Hepatocyte (in vitro differentiated cells): ENCODE data around the gene RASSF9. TPM values are rescaled to one million over a fixed set of nuclear protein-coding genes. Genes with fewer than 3 reads are reported as not detected.

Experiments
- DNase-seq: peaks from one replicate; pipeline ENCODE4 v3.0.0-alpha.2; 2016; ENCODE audit warnings: low spot score
- H2AFZ ChIP-seq: fragments of 200-600 bp; sonication (generic); 2 replicates; pipeline ENCODE4 v1.6.0; 2016; ENCODE audit warnings: antibody characterized with exemption, mild to moderate bottlenecking
- H3K27ac ChIP-seq: fragments of 200-600 bp; sonication (generic); 2 replicates; pipeline ENCODE4 v1.5.1; 2016; ENCODE audit warnings: mild to moderate bottlenecking
- H3K27me3 ChIP-seq: fragments of 200-600 bp; sonication (generic); 2 replicates; pipeline ENCODE4 v1.6.1; 2016
- H3K36me3 ChIP-seq: fragments of 200-600 bp; sonication (generic); replicated peaks from 2 replicates; pipeline ENCODE4 v1.5.1; 2016; ENCODE audit warnings: low read depth; ENCODE audit not compliant: insufficient read depth
- H3K4me1 ChIP-seq: fragments of 200-600 bp; sonication (generic); 2 replicates; pipeline ENCODE4 v1.5.1; 2016; ENCODE audit warnings: mild to moderate bottlenecking, moderate library complexity; ENCODE audit not compliant: insufficient read depth
- H3K4me2 ChIP-seq: fragments of 200-600 bp; sonication (generic); 2 replicates; pipeline ENCODE4 v1.6.0; 2016
- H3K4me3 ChIP-seq: fragments of 200-600 bp; sonication (generic); 2 replicates; pipeline ENCODE4 v1.5.1; 2016; ENCODE audit warnings: mild to moderate bottlenecking
- H3K79me2 ChIP-seq: fragments of 200-600 bp; sonication (generic); 2 replicates; pipeline ENCODE4 v1.6.0; 2017; ENCODE audit warnings: mild to moderate bottlenecking
- H3K9me2 ChIP-seq: fragments of 200-600 bp; sonication (generic); replicated peaks from 2 replicates; pipeline ENCODE4 v1.6.0; 2017; ENCODE audit warnings: mild to moderate bottlenecking; ENCODE audit not compliant: insufficient read depth
- H3K9me3 ChIP-seq: fragments of 200-600 bp; sonication (generic); 2 replicates; pipeline ENCODE4 v1.5.1; 2016; ENCODE audit warnings: low read depth, mild to moderate bottlenecking
- H4K20me1 ChIP-seq: fragments of 200-600 bp; sonication (generic); 2 replicates; pipeline ENCODE4 v1.6.0; 2016; ENCODE audit warnings: mild to moderate bottlenecking; ENCODE audit not compliant: insufficient read depth, poor library complexity, severe bottlenecking
- EZH2 ChIP-seq: fragments of 200-600 bp; sonication (generic); IDR thresholded peaks from 2 replicates; pipeline ENCODE4 v1.6.1; 2016; ENCODE audit warnings: antibody characterized with exemption, mild to moderate bottlenecking, borderline replicate concordance
- EZH2phosphoT487 ChIP-seq: fragments of 200-600 bp; sonication (generic); IDR thresholded peaks from one replicate; pipeline ENCODE4 v1.6.1; 2018; ENCODE audit warnings: antibody characterized with exemption, mild to moderate bottlenecking, low read depth, moderate library complexity; ENCODE audit not compliant: unreplicated experiment, severe bottlenecking
- WGBS: methylation state at CpG from one replicate; pipeline ENCODE4 v1.1.6; 2016; ENCODE audit warnings: low lambda C conversion rate; ENCODE audit errors: missing lambda C conversion rate; 5-methylcytosine and 5-hydroxymethylcytosine counted together
- polyA plus RNA-seq: library from polyadenylated mRNA; unstranded; fragments of >200 nt; fragmentation: Nextera tagmentation; extraction: Ambion mirVana; gene quantifications from 2 replicates; pipeline ENCODE4 v1.2.1, GENCODE V29; 2016
- total RNA-seq: library from RNA; depleted of rRNA; stranded (reverse); fragments of >200 nt; gene quantifications from 2 replicates; pipeline ENCODE4 v1.2.3, GENCODE V29; 2014
- TF ChIP-seq, protein P1 (sequence below): fragments of 200-600 bp; sonication (generic); IDR thresholded peaks from 2 replicates; pipeline ENCODE4 v1.5.1; 2016; ENCODE audit warnings: antibody characterized with exemption, mild to moderate bottlenecking; ENCODE audit not compliant: poor library complexity

RASSF9 gene
- total and polyA plus RNA-seq, 2 experiments from 2014 or later, result 0.31 to 0.60 TPM

DNA sequence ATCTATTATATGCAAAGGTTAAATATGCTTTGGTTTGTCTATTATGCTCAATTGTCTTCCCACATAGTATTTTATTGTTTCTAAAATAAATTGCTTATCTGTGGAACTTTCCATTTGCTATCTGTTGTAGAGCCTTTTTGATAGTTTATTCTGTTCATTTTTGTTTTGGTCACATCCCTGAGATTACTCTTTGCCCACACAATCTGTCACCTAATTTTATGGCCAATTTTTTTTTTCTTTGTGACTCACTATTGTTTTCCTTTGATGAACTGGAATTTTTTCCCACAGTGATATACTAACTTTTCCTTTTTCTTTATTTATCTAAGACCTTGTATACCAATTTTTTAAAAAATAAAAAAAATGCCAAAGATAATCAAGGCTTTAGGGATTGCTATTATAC, 61.1 kb downstream of the RASSF9 start:
- Histone ChIP-seq H3K4me3 (no peak overlapping the region), H3K79me2 (no peaks in the 10 kb centered on the region), H4K20me1 (no peaks in the 10 kb centered on the region), H3K4me1 (no peaks in the 10 kb centered on the region), H3K27me3 (no peaks in the 10 kb centered on the region), H2AFZ (no peak overlapping the region), H3K27ac (no peak overlapping the region), H3K4me2 (no peak overlapping the region), H3K36me3 (no peaks in the 10 kb centered on the region), H3K9me2 (no peaks in the 10 kb centered on the region), H3K9me3 (no peaks in the 10 kb centered on the region)
- no peak for DNase-seq
- no peak for TF ChIP-seq EZH2phosphoT487
- TF ChIP-seq, protein P1, sequence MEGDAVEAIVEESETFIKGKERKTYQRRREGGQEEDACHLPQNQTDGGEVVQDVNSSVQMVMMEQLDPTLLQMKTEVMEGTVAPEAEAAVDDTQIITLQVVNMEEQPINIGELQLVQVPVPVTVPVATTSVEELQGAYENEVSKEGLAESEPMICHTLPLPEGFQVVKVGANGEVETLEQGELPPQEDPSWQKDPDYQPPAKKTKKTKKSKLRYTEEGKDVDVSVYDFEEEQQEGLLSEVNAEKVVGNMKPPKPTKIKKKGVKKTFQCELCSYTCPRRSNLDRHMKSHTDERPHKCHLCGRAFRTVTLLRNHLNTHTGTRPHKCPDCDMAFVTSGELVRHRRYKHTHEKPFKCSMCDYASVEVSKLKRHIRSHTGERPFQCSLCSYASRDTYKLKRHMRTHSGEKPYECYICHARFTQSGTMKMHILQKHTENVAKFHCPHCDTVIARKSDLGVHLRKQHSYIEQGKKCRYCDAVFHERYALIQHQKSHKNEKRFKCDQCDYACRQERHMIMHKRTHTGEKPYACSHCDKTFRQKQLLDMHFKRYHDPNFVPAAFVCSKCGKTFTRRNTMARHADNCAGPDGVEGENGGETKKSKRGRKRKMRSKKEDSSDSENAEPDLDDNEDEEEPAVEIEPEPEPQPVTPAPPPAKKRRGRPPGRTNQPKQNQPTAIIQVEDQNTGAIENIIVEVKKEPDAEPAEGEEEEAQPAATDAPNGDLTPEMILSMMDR, result no peak
- TF ChIP-seq EZH2, result no peak

DNA sequence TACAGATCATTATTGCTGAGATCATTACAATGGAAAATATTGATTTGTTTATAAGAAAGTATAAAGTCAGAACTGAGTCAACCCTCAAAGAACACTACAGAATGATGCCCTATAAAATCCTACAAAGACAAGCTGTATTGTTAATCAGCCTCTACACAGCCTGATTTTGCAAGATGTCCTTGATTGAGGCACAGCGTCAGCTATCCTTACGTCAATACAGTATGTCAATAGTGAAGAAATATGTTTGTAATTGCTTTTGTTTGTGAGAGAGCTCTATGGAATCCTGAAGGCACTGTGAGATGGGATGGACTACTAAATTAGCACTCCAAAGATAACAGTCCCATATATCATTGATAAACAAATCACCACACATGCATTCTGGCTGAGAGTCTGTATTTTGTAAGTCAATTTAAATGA, 70.7 kb downstream of the RASSF9 start:
- Histone ChIP-seq H3K27me3 (no peaks in the 10 kb centered on the region), H3K4me3 (no peak overlapping the region), H3K36me3 (no peaks in the 10 kb centered on the region), H3K4me2 (no peak overlapping the region), H3K27ac (no peak overlapping the region), H3K79me2 (no peaks in the 10 kb centered on the region), H3K9me2 (no peaks in the 10 kb centered on the region), H4K20me1 (no peaks in the 10 kb centered on the region), H2AFZ (no peak overlapping the region), H3K9me3 (no peaks in the 10 kb centered on the region), H3K4me1 (no peaks in the 10 kb centered on the region)
- 59% methylated on average over 2 of the region's 2 CpGs for WGBS
- DNase-seq, result no peak
- TF ChIP-seq EZH2, result no peak
- no peak for TF ChIP-seq EZH2phosphoT487
- TF ChIP-seq, protein P1, result no peak

DNA sequence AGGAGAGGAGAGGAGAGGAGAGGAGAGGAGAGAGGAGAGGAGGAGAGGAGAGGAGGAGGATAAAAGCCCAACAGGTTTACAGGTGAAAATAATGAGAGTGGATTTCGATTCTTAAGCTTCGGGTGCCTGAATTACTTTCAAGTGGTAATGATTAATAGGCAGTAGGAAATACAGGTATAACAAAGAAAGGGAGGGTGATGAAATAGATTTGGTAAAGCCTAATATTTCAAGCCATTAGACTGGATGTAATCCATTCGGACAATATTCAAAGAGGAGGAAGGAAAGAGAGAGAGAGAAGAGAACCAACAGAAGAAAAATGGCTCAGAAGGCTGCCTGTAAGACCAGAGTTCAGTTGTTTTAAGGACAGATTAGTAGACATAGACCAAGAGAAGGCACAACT, 76.6 kb downstream of the RASSF9 start:
- Histone ChIP-seq H2AFZ (no peak overlapping the region), H3K27me3 (no peaks in the 10 kb centered on the region), H3K36me3 (no peaks in the 10 kb centered on the region), H3K4me2 (no peak overlapping the region), H3K9me2 (no peaks in the 10 kb centered on the region), H3K79me2 (no peaks in the 10 kb centered on the region), H3K4me3 (no peak overlapping the region), H3K9me3 (no peaks in the 10 kb centered on the region), H3K4me1 (no peaks in the 10 kb centered on the region), H4K20me1 (no peaks in the 10 kb centered on the region), H3K27ac (no peak overlapping the region)
- 66% methylated on average over 3 of the region's 3 CpGs for WGBS
- DNase-seq, result no peak
- TF ChIP-seq EZH2phosphoT487 (no peak), EZH2 (no peak)
- TF ChIP-seq, protein P1, result no peak

DNA sequence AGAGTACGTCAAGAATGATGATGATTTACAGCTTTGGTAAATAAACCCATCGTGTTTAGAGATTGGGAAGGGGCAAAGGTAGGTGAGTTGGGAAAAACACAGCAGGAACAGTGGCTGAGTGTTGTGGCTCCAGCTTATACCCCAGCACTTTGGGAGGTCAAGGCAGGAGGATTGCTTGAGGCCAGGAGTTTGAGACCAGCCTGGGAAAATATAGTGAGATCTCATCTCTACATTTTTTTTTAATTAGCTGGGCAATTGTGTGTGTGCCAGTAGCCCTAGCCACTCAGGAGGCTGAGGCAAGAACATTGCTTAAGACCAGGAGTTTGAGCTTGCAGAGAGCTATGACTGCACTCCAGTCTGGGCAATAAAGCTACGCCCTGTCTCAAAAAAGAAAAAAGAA, 77.1 kb downstream of the RASSF9 start:
- H2AFZ ChIP-seq, result no peak overlapping the region
- no peak overlapping the region for H3K27ac ChIP-seq

More for the DNA sequence above, 77.1 kb downstream of the RASSF9 start:
- TF ChIP-seq EZH2, result no peak
- no peak for TF ChIP-seq EZH2phosphoT487
- TF ChIP-seq, protein P1, result no peak
- Histone ChIP-seq H3K4me3 (no peak overlapping the region), H4K20me1 (no peaks in the 10 kb centered on the region), H3K36me3 (no peaks in the 10 kb centered on the region), H3K9me2 (no peaks in the 10 kb centered on the region), H3K4me1 (no peaks in the 10 kb centered on the region), H3K9me3 (no peaks in the 10 kb centered on the region), H3K4me2 (no peak overlapping the region), H3K27me3 (no peaks in the 10 kb centered on the region), H3K79me2 (no peaks in the 10 kb centered on the region)
- 65% methylated on average over 3 of the region's 3 CpGs for WGBS
- no peak for DNase-seq
